GM19043 (cell line): ENCODE measurements around the gene MAGIX.

ENCODE experiments used
- ATAC-seq: cut with Tn5 transposase; IDR thresholded peaks from one replicate; pipeline ENCODE4 v1.9.1; 2021; ENCODE audit warnings: low read depth; ENCODE audit not compliant: unreplicated experiment

The MAGIX gene

GRCh38 chrX:49203536-49203935 lies 41.0 kb downstream of the MAGIX start:
- ATAC-seq: no peak

- ATAC-seq: no peak
Measured at GRCh38 chrX:49204017-49204416, 41.5 kb downstream of the MAGIX start.

- no peak for ATAC-seq
Measured at GRCh38 chrX:49204709-49205108, 42.2 kb downstream of the MAGIX start.

DNA sequence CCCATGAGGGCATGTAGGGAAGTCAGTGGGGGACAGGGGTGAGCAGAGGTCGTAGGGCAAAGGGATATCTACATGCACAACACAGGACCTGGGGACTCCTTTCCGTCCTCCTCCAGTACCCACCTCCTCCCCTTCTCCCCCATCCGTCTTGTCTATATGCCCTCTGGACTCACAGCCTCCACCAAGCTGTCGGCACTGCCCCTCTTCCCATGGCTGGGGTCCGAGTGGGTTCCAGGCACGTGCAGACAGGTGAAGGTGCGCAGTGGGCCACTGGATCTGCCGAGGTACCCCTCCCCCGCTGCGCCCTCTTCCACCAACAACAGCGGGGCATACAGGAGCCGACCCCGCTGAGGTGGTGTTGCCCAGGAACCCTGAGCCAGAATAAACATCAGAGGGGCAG lies 42.9 kb downstream of the MAGIX start:
- ATAC-seq: no peak

GRCh38 chrX:49206543-49206942 lies 44.0 kb downstream of the MAGIX start:
- ATAC-seq: no peak

DNA sequence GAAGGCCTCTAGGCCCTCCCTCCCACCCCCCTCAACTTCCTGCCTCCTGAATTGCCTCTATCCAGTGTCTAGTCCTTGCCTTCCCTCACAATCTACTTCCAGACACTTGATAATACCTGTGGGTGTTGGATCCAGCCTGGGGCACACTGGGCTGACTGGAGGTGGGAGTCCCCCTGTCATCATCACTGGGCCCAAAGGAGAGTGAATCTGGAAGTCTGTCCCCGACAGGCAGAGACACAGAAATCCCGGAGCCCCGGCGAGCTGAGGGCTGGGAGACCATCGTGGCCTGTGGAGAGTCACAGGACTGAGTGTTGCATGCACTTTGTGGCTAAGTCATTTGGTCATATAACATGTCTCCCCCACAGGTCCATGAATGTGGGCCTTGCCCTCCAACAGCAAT lies 45.8 kb downstream of the MAGIX start:
- ATAC-seq: no peak

- ATAC-seq: no peak
Measured at GRCh38 chrX:49209434-49210251, 47.1 kb downstream of the MAGIX start.

DNA sequence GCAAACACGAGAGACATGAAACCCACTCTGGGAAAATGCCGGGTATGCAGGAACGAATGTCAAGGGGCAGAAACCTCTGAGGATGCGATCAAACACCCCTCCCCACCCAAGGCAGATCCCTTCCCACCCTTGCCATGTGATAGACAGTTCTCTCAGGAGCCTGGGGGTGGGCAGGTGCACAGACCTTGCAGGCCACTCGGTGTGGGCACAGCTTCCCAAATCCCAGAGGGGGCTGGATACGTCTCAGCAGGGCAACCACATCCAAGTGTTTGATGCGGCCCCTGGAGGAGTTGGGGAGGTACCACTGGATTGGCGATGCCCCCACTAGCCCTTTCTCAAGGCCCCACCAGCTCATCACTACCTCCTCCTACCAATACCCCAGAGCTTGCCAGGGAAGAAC lies 47.8 kb downstream of the MAGIX start:
- no peak for ATAC-seq

DNA sequence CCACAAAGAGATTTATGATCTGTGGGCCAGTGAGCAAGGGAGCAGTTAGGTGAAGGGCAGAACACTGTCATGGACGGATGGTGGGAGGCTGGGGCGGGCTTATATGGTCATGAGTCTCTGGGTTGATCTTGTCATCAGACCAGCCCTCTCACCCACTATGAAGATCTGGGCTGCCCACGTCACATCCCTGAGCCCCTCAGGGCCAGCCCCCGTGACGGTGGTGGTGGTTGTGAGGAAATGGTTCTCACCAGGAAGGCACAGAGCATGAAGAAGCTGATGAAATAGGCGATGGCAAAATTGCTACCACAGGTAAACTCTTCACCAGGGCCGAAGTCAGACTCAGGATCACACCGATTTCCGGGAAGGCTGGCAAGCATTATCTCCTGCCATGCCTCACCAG lies 48.5 kb downstream of the MAGIX start:
- no peak for ATAC-seq

DNA sequence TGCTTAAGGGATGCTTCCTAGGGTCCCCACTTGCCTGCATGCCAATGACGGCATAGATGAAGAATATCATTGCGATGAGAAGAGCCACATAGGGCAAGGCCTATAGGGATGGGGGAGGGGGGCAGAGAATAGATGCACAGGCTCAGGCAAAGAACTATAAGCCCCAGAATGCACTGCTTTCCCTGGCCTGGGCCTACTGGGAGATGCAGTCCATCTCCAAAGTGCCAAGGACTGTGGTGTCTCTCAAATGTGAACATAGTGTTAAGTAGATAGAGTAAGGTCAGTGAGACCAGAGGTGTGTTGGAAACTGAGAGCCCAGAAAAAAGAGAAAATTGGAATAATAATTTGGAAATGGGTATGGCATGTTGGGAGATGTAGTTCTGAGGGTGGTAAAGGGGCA lies 49.7 kb downstream of the MAGIX start:
- ATAC-seq: no peak

DNA sequence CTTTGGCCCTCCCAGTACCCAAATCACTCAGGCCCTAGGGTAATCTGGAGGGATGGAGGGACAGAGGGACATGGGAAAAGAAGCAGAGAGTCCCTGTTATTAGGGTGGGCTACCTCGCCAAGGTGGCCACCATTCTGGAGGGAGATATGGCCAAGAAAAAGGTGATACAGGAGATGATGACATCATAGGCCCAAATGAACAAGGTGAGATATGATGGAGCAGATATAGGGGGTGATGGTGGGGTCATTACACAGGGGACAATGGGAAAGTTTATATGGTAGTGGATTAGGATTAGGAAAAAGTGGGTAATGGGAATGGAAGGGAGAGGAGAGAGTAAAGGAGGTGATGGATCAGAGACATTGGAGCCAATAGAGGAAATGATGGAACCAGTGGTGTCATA lies 50.3 kb downstream of the MAGIX start:
- ATAC-seq: no peak

DNA sequence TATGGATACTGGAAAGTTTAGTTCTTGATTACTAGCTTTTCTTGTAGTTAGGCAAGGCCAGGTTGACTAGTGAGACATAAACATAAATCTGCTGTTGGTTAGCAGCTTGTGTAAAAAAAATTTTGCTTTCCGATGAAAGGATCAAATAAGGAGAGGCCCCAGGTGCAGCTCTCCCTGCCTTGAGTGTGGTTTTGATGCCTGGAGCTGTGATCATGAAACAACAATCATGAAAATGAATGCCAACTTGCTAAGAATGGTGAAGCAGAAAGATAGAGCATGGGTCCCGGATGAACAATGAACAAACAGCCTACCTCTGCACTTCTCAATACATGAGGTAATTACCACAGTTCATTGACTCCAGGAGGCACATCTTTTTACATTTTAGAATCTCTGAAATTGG lies 51.9 kb downstream of the MAGIX start:
- ATAC-seq: no peak

- no peak for ATAC-seq
Measured at GRCh38 chrX:49214996-49215526, 52.5 kb downstream of the MAGIX start.
